Osteocyte (in vitro differentiated cells): ENCODE results near the gene SLC25A33. TPM values are rescaled to one million over a fixed set of nuclear protein-coding genes. Genes with fewer than 3 reads are reported as not detected.
A peak's percentile ranks its signal among the peaks of the same experiment; 100 is the strongest.

Source experiments
- DNase-seq: peaks from one replicate; pipeline ENCODE4 v3.0.0; 2021; ENCODE audit warnings: mixed read lengths; ENCODE audit not compliant: unreplicated experiment; ENCODE audit errors: extremely low spot score
- H3K27ac Mint-ChIP-seq: one replicate; pipeline ENCODE4 v1.8.0; 2021; ENCODE audit warnings: mild to moderate bottlenecking, mixed read lengths; ENCODE audit not compliant: unreplicated experiment
- H3K27me3 Mint-ChIP-seq: one replicate; pipeline ENCODE4 v1.8.0; 2021; ENCODE audit warnings: mixed read lengths; ENCODE audit not compliant: unreplicated experiment
- H3K36me3 Mint-ChIP-seq: one replicate; pipeline ENCODE4 v1.8.0; 2021; ENCODE audit warnings: mixed read lengths; ENCODE audit not compliant: unreplicated experiment
- H3K4me1 Mint-ChIP-seq: one replicate; pipeline ENCODE4 v1.8.0; 2021; ENCODE audit warnings: mixed read lengths; ENCODE audit not compliant: unreplicated experiment
- H3K4me3 Mint-ChIP-seq: one replicate; pipeline ENCODE4 v1.8.0; 2021; ENCODE audit warnings: mild to moderate bottlenecking, moderate library complexity, mixed read lengths; ENCODE audit not compliant: unreplicated experiment
- H3K9me3 Mint-ChIP-seq: one replicate; pipeline ENCODE4 v1.8.0; 2021; ENCODE audit warnings: mixed read lengths; ENCODE audit not compliant: unreplicated experiment
- CTCF ChIP-seq: fragments of 200-600 bp; sonication (generic); IDR thresholded peaks from 2 replicates; pipeline ENCODE4 v1.5.0; 2021; ENCODE audit warnings: antibody characterized with exemption, mild to moderate bottlenecking, moderate library complexity
- long read RNA-seq: library from polyadenylated mRNA; unstranded; transcript quantifications from one replicate; pipeline ENCODE4 v2.0.0, GENCODE V29; 2021
- total RNA-seq: library from RNA; stranded (reverse); gene quantifications from 2 replicates; pipeline ENCODE4 v1.2.1, GENCODE V29; 2021

SLC25A33 gene
- total RNA-seq: 6.9 and 7.0 TPM in 2 replicates
- long read RNA-seq, partial matches to known transcripts: 0 of 3 reads
- long read RNA-seq, other reads (novel, unspliced or antisense): 2 of 3 reads

- Mint-ChIP-seq H3K4me3 (peak within 1 kb of the TSS; percentile 91), H3K27ac (peak within 1 kb of the TSS; percentile 95), H3K4me1 (peaks cover 24% of the 10 kb centered on the region), H3K36me3 (no peaks in the 10 kb centered on the region), H3K27me3 (no peaks in the 10 kb centered on the region), H3K9me3 (no peaks in the 10 kb centered on the region)
- peak; percentile 100 for DNase-seq
- TF ChIP-seq CTCF: no peak
These were observed at the start of gene SLC25A33 for GRCh38 chr1:9539165-9539828. Gene SLC25A33, plus strand, starts transcription at chr1:9539465. Its CDS starts 227 bp downstream, at chr1:9539692.

- peaks cover 17% of the 10 kb centered on the region for H3K4me1 Mint-ChIP-seq
- no peaks in the 10 kb centered on the region for H3K27me3 Mint-ChIP-seq
- no peak overlapping the region for H3K4me3 Mint-ChIP-seq
- peak; percentile 96 for DNase-seq
- H3K36me3 Mint-ChIP-seq: no peaks in the 10 kb centered on the region
- TF ChIP-seq CTCF: peak; percentile 94
- H3K9me3 Mint-ChIP-seq: no peaks in the 10 kb centered on the region
- H3K27ac Mint-ChIP-seq: no peak overlapping the region
These were observed 48.5 kb upstream of the SLC25A33 start for GRCh38 chr1:9490605-9491339.

GRCh38 chr1:9493326-9493725, 45.9 kb upstream of the SLC25A33 start:
- no peaks in the 10 kb centered on the region for H3K36me3 Mint-ChIP-seq
- H3K4me3 Mint-ChIP-seq: no peak overlapping the region
- no peak for DNase-seq
- peaks cover 17% of the 10 kb centered on the region for H3K4me1 Mint-ChIP-seq
- no peak for TF ChIP-seq CTCF
- H3K9me3 Mint-ChIP-seq: no peaks in the 10 kb centered on the region
- H3K27me3 Mint-ChIP-seq: peaks cover 3% of the 10 kb centered on the region
- no peak overlapping the region for H3K27ac Mint-ChIP-seq

- Mint-ChIP-seq H3K27me3 (peaks cover 15% of the 10 kb centered on the region), H3K4me3 (peak overlapping the region; percentile 60), H3K9me3 (no peaks in the 10 kb centered on the region), H3K4me1 (peaks cover 17% of the 10 kb centered on the region), H3K27ac (no peak overlapping the region), H3K36me3 (no peaks in the 10 kb centered on the region)
- peak; percentile 99 for TF ChIP-seq CTCF
- peak; percentile 86 for DNase-seq
These were observed 44.1 kb upstream of the SLC25A33 start for GRCh38 chr1:9494936-9495758.
